ENCODE measurements around the gene QKI. TPM values are rescaled to one million over a fixed set of nuclear protein-coding genes. Genes with fewer than 3 reads are reported as not detected.

The QKI gene
- total RNA-seq, 1 experiment from 2014 or later, result 176 TPM

- Histone ChIP-seq H3K14ac (ENCODE audit: insufficient read depth, low read length) (no peak overlapping the region), H2BK20ac (ENCODE audit: low read depth, low read length, poor library complexity, severe bottlenecking) (no peak overlapping the region), H3K79me2 (ENCODE audit: insufficient read depth, low read length) (no peaks in the 10 kb centered on the region), H3K27me3 (ENCODE audit: insufficient read depth, low read length) (no peaks in the 10 kb centered on the region), H3K4me2 (ENCODE audit: insufficient read depth, insufficient read length, low read length) (no peak overlapping the region), H2AK5ac (ENCODE audit: insufficient read length, low read length) (no peak overlapping the region), H3K27ac (ENCODE audit: insufficient read length, low read depth, low read length) (no peak overlapping the region), H4K5ac (ENCODE audit: insufficient read length, low read depth, low read length) (no peak overlapping the region), H4K8ac (replicated peaks; ENCODE audit: insufficient read length, low read depth, low read length) (no peak overlapping the region), H3K9me3 (ENCODE audit: control insufficient read depth, low read depth, low read length) (no peaks in the 10 kb centered on the region), H2BK12ac (ENCODE audit: insufficient read length, low read depth, low read length) (no peak overlapping the region), H3K4me1 (ENCODE audit: insufficient read depth, low read length) (peaks cover 4% of the 10 kb centered on the region; the same call in 1 of the 2 replicates), H3K23ac (ENCODE audit: insufficient read length, low read depth, low read length) (no peak overlapping the region), H3K9ac (ENCODE audit: extremely low read depth, insufficient read length, low read length) (no peak overlapping the region), H3T11ph (ENCODE audit: low read length) (no peak overlapping the region), H2BK5ac (ENCODE audit: insufficient read length, low read length) (no peak overlapping the region), H4K20me1 (ENCODE audit: control insufficient read depth, insufficient read depth, insufficient read length) (no peaks in the 10 kb centered on the region), H4K91ac (ENCODE audit: insufficient read length, low read depth, low read length) (no peak overlapping the region), H3K18ac (ENCODE audit: insufficient read length, low read depth, low read length) (no peak overlapping the region), H3K23me2 (ENCODE audit: insufficient read length, low read depth, low read length, poor library complexity, severe bottlenecking) (peaks cover 9% of the 10 kb centered on the region), H3K4ac (ENCODE audit: low read depth, low read length) (no peak overlapping the region), H2BK15ac (ENCODE audit: low read depth, low read length) (no peak overlapping the region), H2BK120ac (ENCODE audit: low read depth, low read length, poor library complexity, severe bottlenecking) (no peak overlapping the region), H3K56ac (ENCODE audit: insufficient read length, low read depth, low read length) (no peak overlapping the region), H2AFZ (ENCODE audit: low read length) (no peak overlapping the region), H3K79me1 (ENCODE audit: insufficient read depth, low read depth, low read length, poor library complexity, severe bottlenecking) (no peaks in the 10 kb centered on the region)
- Mint-ChIP-seq H3K36me3 (ENCODE audit: insufficient read depth in 1 of 3, low read depth in 3 of 3) (peaks cover 0 to 5% (median 3%) of the 10 kb centered on the region in 3 experiments; a peak in 4 of 7 replicates), H3K4me3 (no peak overlapping the region), H3K27me3 (ENCODE audit: low read depth) (no peaks in the 10 kb centered on the region), H3K4me1 (peaks cover 41 to 46% of the 10 kb centered on the region in 2 experiments), H3K9me3 (no peaks in the 10 kb centered on the region; a peak in 1 of 5 replicates), H3K27ac (no peak overlapping the region)
- no CpG with 5 or more reads among the region's 9 CpGs for WGBS (ENCODE audit: extremely low coverage, insufficient read length, low lambda C conversion rate)
- TF ChIP-seq CTCF (conservative IDR thresholded peaks at IDR 0.05), result no peak
- DNase-seq, result no peak
These were observed 6.0 kb upstream of the QKI start for GRCh38 chr6:163408352-163408991.
